ENCODE data around the gene ACSF2.

Gene ACSF2

GRCh38 chr17:50429793-50430192 lies 3.8 kb downstream of the ACSF2 start:
- no peak overlapping the region for H3K4me3 ChIP-seq (replicated peaks; ENCODE audit: low read depth, low read length)
- DNase-seq (ENCODE audit: low read depth) = no peak
- no peak for TF ChIP-seq CTCF (IDR thresholded peaks at IDR 0.05; ENCODE audit: low read length, missing control alignments)

- H3K4me3 ChIP-seq (replicated peaks; ENCODE audit: low read depth, low read length) = no peak overlapping the region
- no peak for DNase-seq (ENCODE audit: low read depth)
- TF ChIP-seq CTCF (IDR thresholded peaks at IDR 0.05; ENCODE audit: low read length, missing control alignments) = no peak
These were observed 5.0 kb downstream of the ACSF2 start for GRCh38 chr17:50430821-50431618.

- no peak for TF ChIP-seq CTCF (IDR thresholded peaks at IDR 0.05; ENCODE audit: low read length, missing control alignments)
These were observed 6.2 kb downstream of the ACSF2 start for GRCh38 chr17:50432125-50432762.

GRCh38 chr17:50437409-50437808 lies 11.4 kb downstream of the ACSF2 start:
- no peak overlapping the region for H3K4me3 ChIP-seq (replicated peaks; ENCODE audit: low read depth, low read length)
- no peak for DNase-seq (ENCODE audit: low read depth)
- no peak for TF ChIP-seq CTCF (IDR thresholded peaks at IDR 0.05; ENCODE audit: low read length, missing control alignments)

More at GRCh38 chr17:50432125-50432762, 6.2 kb downstream of the ACSF2 start:
- no peak overlapping the region for H3K4me3 ChIP-seq (replicated peaks; ENCODE audit: low read depth, low read length)
- no peak for DNase-seq (ENCODE audit: low read depth)

- no peak for TF ChIP-seq CTCF (IDR thresholded peaks at IDR 0.05; ENCODE audit: low read length, missing control alignments)
- no peak overlapping the region for H3K4me3 ChIP-seq (replicated peaks; ENCODE audit: low read depth, low read length)
- DNase-seq (ENCODE audit: low read depth) = no peak
These were observed 13.0 kb downstream of the ACSF2 start for GRCh38 chr17:50439008-50439407.

- H3K4me3 ChIP-seq (replicated peaks; ENCODE audit: low read depth, low read length) = no peak overlapping the region
- TF ChIP-seq CTCF (IDR thresholded peaks at IDR 0.05; ENCODE audit: low read length, missing control alignments) = no peak
- no peak for DNase-seq (ENCODE audit: low read depth)
These were observed 14.3 kb downstream of the ACSF2 start for GRCh38 chr17:50440172-50440837.

Data from fibroblast of pulmonary artery (primary cell).